Measurements from ENCODE around the gene PKHD1. TPM values are rescaled to one million over a fixed set of nuclear protein-coding genes. Genes with fewer than 3 reads are reported as not detected.

The PKHD1 gene
- total RNA-seq, 1 donor from 2014 or later = 0.03 TPM

- Mint-ChIP-seq H3K27me3 (ENCODE audit: unreplicated experiment) (no peaks in the 10 kb centered on the region), H3K9me3 (ENCODE audit: unreplicated experiment) (no peaks in the 10 kb centered on the region), H3K4me1 (ENCODE audit: unreplicated experiment) (peaks cover 26% of the 10 kb centered on the region), H3K27ac (ENCODE audit: unreplicated experiment) (no peak overlapping the region), H3K36me3 (ENCODE audit: low read depth, unreplicated experiment) (no peaks in the 10 kb centered on the region), H3K4me3 (ENCODE audit: unreplicated experiment) (no peak overlapping the region)
- TF ChIP-seq, protein P1, sequence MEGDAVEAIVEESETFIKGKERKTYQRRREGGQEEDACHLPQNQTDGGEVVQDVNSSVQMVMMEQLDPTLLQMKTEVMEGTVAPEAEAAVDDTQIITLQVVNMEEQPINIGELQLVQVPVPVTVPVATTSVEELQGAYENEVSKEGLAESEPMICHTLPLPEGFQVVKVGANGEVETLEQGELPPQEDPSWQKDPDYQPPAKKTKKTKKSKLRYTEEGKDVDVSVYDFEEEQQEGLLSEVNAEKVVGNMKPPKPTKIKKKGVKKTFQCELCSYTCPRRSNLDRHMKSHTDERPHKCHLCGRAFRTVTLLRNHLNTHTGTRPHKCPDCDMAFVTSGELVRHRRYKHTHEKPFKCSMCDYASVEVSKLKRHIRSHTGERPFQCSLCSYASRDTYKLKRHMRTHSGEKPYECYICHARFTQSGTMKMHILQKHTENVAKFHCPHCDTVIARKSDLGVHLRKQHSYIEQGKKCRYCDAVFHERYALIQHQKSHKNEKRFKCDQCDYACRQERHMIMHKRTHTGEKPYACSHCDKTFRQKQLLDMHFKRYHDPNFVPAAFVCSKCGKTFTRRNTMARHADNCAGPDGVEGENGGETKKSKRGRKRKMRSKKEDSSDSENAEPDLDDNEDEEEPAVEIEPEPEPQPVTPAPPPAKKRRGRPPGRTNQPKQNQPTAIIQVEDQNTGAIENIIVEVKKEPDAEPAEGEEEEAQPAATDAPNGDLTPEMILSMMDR (IDR thresholded peaks at IDR 0.05; ENCODE audit: unreplicated experiment) = no peak
- no peak for DNase-seq (ENCODE audit: low spot score)
Observed at GRCh38 chr6:51846531-51846930, 240.9 kb downstream of the PKHD1 start.

- Mint-ChIP-seq H3K27ac (ENCODE audit: unreplicated experiment) (no peak overlapping the region), H3K4me1 (ENCODE audit: unreplicated experiment) (peaks cover 35% of the 10 kb centered on the region), H3K36me3 (ENCODE audit: low read depth, unreplicated experiment) (no peaks in the 10 kb centered on the region), H3K27me3 (ENCODE audit: unreplicated experiment) (peaks cover 3% of the 10 kb centered on the region), H3K4me3 (ENCODE audit: unreplicated experiment) (no peak overlapping the region), H3K9me3 (ENCODE audit: unreplicated experiment) (no peaks in the 10 kb centered on the region)
- DNase-seq (ENCODE audit: low spot score) = peak; percentile 33
- TF ChIP-seq, protein P1 (IDR thresholded peaks at IDR 0.05; ENCODE audit: unreplicated experiment) = no peak
Observed at GRCh38 chr6:51844336-51844735, 243.1 kb downstream of the PKHD1 start.

- Mint-ChIP-seq H3K4me3 (ENCODE audit: unreplicated experiment) (no peak overlapping the region), H3K27ac (ENCODE audit: unreplicated experiment) (no peak overlapping the region), H3K36me3 (ENCODE audit: low read depth, unreplicated experiment) (no peaks in the 10 kb centered on the region), H3K9me3 (ENCODE audit: unreplicated experiment) (no peaks in the 10 kb centered on the region), H3K4me1 (ENCODE audit: unreplicated experiment) (peaks cover 37% of the 10 kb centered on the region), H3K27me3 (ENCODE audit: unreplicated experiment) (peaks cover 3% of the 10 kb centered on the region)
- TF ChIP-seq, protein P1 (IDR thresholded peaks at IDR 0.05; ENCODE audit: unreplicated experiment) = no peak
- no peak for DNase-seq (ENCODE audit: low spot score)
Observed at GRCh38 chr6:51843456-51844056, 243.9 kb downstream of the PKHD1 start.

DNA sequence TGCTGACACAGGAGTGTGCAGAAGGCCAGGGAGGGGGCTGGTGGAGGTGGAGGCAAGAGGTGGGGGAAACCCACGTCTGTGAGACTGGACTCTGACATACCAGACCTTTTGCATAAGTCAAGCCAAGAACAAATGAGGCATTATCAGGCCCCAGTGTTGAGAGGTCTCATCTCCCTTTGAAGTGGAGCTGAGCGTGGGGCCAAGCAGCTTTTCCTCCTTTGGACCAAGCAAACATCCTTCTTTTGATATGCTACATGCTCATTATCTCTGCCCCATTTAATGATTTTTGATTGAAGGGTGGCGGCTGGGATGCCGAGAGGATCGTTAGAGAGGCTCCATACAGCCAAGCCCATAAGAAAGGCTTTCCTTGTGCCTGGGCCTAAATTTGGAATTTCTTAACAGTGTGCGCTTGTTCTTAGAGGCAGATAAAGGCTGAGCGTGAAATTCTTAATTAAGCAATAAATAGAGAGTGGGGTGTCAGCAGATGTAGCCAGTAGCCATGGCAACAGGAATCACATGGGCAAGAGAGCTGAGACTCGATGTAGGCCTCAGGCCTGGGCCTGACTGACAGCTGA lies 244.5 kb downstream of the PKHD1 start:
- Mint-ChIP-seq H3K36me3 (ENCODE audit: low read depth, unreplicated experiment) (no peaks in the 10 kb centered on the region), H3K9me3 (ENCODE audit: unreplicated experiment) (no peaks in the 10 kb centered on the region), H3K4me3 (ENCODE audit: unreplicated experiment) (no peak overlapping the region), H3K4me1 (ENCODE audit: unreplicated experiment) (peaks cover 44% of the 10 kb centered on the region), H3K27ac (ENCODE audit: unreplicated experiment) (no peak overlapping the region), H3K27me3 (ENCODE audit: unreplicated experiment) (peaks cover 3% of the 10 kb centered on the region)
- TF ChIP-seq, protein P1 (IDR thresholded peaks at IDR 0.05; ENCODE audit: unreplicated experiment) = no peak
- no peak for DNase-seq (ENCODE audit: low spot score)

GRCh38 chr6:51842061-51842803 lies 245.2 kb downstream of the PKHD1 start:
- peaks cover 3% of the 10 kb centered on the region for H3K27me3 Mint-ChIP-seq (ENCODE audit: unreplicated experiment)
- peaks cover 46% of the 10 kb centered on the region for H3K4me1 Mint-ChIP-seq (ENCODE audit: unreplicated experiment)
- no peak overlapping the region for H3K4me3 Mint-ChIP-seq (ENCODE audit: unreplicated experiment)
- TF ChIP-seq, protein P1 (IDR thresholded peaks at IDR 0.05; ENCODE audit: unreplicated experiment) = no peak
- no peak for DNase-seq (ENCODE audit: low spot score)
- H3K27ac Mint-ChIP-seq (ENCODE audit: unreplicated experiment) = no peak overlapping the region
- H3K36me3 Mint-ChIP-seq (ENCODE audit: low read depth, unreplicated experiment) = no peaks in the 10 kb centered on the region
- no peaks in the 10 kb centered on the region for H3K9me3 Mint-ChIP-seq (ENCODE audit: unreplicated experiment)

Measured in endothelial cell (in vitro differentiated cells).